GM18909 (cell line): ENCODE measurements around the gene PTH2.
"Not testable (repeated sequence)": the region's sequence is repeated elsewhere in the genome, so short reads cannot be mapped to it uniquely, and the experiment has no call there.

Experiments
- ATAC-seq: cut with Tn5 transposase; IDR thresholded peaks from one replicate; pipeline ENCODE4 v1.9.1; 2021; ENCODE audit warnings: mild to moderate bottlenecking; ENCODE audit not compliant: unreplicated experiment, poor library complexity

PTH2 gene, protein sequence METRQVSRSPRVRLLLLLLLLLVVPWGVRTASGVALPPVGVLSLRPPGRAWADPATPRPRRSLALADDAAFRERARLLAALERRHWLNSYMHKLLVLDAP

DNA sequence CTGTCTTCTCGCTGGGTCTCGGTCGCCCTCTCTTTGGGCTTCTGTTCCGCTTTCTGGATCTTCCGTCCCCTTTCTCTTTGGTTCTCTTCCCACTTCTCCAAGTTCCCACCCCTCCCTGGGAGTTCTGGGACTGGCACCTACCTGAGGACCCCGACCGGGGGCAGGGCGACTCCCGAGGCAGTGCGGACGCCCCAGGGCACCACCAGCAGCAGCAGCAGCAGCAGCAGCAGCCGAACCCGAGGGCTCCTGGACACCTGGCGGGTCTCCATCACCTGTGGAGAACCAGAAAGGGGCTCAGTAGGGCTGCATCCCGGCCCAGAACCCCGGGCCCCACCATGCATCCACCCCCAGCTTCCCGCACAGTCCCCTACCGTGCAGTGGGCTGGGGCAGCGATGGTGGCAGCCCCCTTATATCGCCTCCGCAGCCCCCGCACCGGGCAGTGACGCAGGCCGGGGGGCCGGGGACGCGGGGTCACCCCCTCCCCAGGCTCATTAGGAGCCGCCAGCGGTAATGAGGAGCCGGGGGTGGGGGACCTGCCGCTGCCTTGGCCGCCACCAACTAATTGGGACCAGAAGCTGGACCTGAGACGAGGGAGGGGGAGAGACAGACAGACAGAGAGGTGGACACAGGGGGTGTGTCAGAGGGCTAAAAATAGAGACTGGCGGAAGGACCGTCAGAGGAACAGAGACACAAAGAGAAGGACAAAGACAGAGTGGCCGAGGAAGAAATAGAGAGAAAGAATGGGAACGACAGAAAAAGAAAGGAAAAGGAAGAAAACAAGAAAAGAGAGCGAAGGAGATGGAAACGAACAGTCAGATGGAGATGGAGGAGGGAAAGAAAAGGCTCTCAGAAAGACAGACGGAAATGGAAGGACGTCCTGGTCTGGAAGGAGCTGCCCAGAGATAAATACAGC, at the start of gene PTH2:
Gene PTH2, minus strand, starts transcription at position 371 of the 914 bp plus-strand sequence. Its CDS starts 102 bp downstream, at position 269.
- ATAC-seq, result no peak

DNA sequence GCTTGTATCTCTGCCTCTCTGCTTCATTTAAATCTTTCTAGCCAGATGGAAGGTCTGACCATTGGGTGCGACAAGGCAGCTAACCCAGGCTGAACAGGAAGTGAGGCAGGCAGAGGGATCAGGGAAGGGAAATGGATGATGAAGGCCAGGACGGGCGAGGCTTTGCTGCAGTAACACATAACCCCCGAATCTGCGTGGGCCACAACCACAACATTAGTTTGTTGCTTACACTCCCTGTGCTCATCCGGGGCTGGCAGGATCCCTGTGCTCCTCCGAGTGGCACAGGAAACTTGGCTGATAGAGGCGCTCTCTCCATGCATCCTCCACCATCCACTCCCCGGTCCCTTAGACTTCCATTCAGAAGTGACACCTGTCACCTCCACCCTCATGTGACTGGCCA, 49.7 kb upstream of the PTH2 start:
- no peak for ATAC-seq

DNA sequence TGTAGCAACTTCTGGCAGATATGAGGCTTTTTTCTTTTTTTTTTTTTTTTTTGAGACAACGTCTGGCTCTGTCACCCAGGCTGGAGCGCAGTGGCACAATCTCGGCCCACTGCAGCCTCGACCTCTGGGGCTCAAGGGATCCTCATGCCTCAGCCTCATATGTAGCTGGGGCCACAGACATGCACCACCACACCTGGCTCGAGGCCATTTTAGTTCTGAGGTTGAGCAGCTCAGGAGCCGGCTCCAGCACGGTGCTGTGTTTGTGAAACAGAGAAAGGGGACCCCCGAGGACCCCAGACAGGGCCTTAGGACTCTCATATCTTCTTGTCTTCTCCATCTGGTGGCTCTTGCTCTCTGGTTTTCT, 47.4 kb upstream of the PTH2 start:
- ATAC-seq, result no peak

DNA sequence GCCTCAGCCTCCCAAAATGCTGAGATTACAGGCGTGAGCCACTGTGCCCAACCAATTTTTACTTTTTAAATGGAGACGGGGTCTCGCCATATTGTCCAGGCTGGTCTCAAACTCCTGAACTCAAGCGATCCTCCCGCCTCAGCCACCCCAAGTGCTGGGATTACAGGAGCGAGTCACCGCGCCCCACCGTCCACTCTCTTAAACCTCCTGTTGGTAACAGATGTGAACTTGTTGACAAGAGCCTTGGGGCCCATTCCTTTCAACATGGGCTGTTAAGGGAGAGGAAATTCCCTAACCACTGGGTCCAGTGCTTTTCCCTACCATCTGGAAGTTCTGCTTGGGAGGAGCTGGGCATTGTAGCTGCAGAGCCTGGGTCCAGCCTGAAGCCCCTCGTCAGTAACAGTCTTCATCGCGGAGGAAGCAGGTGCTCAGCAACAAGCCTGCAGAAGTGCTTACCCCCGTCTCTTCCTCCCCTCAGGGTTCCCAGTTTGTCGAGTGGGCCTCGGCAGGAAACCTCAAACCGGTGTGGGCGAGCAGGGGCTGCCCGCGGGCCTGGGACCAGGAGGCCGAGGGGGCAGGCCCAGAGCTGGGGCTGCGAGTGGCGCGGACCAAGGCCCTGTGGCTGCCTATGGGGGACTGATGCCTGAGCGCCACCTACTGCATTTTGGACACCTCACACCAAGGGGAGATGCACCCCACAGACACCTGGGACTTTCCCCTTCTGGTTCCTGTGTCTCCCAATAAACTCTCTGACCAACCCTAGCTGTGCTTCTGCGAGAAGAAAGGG, 46.8 kb upstream of the PTH2 start:
- ATAC-seq, result peak; percentile 56

DNA sequence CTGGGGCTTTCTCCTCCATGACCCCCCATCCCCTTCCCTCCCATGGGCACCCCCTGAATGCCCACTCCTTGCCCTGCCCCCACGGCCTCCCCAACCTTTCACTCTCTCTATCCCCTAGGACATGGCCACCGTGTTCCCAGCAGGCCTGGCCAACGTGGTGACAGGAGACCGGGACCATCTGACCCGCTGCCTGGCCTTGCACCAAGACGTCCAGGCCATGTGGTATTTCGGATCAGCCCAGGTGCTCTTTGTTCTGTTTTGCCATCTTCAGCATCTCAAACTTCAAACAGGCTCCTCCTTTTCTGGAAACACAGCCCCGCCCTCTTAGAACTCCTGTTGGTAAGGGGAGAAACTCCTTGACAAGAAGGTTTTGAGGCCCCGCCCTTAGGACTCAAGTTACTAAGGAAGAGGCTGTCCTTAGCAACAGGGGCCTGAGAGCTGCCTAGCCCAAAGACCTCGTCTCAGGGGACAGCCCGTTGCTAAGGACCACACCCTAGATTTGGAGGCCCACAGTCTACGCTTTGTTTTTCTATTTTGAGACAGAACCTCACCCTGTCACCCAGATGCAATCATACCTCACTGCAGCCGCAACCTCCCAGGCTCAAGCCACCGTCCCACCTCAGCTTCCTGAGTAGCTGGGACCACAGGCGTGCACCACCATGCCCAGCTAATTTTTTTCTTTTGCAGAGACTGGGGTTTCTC, 45.7 kb upstream of the PTH2 start:
- ATAC-seq, result peak; percentile 57

DNA sequence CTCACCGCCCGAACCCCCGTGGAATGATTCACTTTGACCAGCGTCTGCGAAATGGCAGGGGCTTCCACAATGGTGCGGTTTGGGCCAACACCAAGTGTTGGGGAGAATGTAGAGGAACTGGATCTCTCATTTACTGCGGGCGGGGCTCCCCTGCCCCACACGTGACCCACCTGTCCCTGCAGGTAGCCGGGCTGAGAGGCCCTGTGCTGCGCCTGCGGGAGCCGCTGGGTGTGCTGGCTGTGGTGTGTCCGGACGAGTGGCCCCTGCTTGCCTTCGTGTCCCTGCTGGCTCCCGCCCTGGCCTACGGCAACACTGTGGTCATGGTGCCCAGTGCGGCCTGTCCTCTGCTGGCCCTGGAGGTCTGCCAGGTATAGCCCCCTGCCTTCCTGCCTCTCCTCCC, 45.0 kb upstream of the PTH2 start:
- no peak for ATAC-seq

DNA sequence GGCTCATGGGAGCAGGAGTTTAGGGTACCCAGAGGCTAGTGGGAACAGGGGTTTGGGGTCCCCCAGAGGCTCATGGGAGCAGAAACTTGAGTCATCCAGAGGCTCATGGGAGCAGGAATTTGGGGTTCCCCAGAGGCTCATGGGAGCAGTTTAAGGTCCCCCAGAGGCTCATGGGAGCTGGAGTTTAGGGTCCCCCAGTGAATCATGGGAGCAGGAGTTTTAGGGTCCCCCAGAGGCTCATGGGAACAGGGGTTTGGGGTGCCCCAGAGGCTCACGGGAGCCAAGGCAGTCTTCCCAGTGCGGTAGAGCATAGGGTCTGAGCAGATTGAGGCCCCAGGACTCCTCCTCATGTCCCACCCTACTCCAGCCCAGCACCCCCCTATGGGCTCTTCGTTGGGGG, 42.1 kb upstream of the PTH2 start:
- no peak for ATAC-seq

DNA sequence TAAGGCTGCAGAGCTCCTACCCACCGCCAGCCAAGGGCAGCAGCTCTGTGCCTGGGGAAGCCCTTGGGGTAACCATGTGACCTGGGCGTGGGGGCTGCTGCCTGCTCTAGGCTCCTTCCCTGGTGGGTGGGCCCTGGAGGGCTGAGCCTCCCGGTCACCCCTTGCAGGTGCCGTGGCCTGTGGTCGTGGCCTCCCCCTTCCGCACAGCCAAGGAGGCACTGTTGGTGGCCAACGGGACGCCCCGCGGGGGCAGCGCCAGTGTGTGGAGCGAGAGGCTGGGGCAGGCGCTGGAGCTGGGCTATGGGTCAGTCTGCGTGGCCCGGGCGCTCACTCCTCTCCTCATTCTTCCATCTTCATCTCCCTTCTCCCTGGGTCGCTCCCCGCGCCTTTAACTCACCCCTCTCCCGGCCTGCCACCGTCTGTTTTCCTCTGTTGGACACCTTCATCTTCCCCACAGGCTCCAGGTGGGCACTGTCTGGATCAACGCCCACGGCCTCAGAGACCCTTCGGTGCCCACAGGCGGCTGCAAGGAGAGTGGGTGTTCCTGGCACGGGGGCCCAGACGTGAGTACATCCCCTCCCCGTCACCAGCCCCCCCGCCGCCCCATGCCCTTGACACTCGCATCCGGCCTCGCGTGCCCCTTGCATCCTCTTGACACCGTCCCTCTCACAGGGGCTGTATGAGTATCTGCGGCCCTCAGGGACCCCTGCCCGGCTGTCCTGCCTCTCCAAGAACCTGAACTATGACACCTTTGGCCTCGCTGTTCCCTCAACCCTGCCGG, 40.9 kb upstream of the PTH2 start:
- no peak for ATAC-seq

DNA sequence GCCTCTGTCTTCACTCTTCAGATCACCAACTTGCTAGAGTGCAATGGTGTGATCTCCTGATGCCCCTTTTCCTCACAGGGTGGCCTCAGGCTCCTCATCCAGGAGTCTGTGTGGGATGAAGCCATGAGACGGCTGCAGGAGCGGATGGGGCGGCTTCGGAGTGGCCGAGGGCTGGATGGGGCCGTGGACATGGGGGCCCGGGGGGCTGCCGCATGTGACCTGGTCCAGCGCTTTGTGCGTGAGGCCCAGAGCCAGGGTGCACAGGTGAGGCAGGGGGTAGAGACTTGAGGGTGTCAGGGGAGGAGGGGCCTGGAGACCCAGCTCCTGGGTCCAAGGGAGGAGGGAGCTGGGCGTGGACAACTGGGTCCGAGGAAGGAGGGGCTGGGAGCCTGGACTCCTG, 39.3 kb upstream of the PTH2 start:
- ATAC-seq, result no peak

DNA sequence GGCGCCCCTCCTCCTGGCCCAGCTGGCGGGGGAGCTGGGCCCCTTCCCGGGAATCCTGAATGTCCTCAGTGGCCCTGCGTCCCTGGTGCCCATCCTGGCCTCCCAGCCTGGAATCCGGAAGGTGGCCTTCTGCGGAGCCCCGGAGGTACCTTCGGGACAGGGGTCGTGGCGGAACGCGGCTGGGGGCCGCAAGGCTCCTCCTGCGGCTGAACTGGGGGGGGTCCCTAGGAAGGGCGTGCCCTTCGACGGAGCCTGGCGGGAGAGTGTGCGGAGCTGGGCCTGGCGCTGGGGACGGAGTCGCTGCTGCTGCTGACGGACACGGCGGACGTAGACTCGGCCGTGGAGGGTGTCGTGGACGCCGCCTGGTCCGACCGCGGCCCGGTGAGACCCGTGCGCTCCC, 38.4 kb upstream of the PTH2 start:
- ATAC-seq, result no peak

DNA sequence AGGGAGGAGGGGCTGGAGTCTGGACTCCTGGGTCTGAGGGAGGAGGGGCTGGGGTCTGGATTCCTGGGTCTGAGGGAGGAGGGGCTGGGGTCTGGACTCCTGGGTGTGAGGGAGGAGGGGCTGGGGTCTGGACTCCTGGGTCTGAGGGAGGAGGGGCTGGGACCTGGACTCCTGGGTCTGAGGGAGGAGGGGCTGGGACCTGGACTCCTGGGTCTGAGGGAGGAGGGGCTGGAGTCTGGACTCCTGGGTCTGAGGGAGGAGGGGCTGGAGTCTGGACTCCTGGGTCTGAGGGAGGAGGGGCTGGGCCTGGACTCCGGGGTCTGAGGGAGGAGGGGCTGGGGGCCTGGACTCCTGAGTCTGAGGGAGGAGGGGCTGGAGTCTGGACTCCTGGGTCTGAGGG, 37.9 kb upstream of the PTH2 start:
- not testable (repeated sequence) for ATAC-seq

DNA sequence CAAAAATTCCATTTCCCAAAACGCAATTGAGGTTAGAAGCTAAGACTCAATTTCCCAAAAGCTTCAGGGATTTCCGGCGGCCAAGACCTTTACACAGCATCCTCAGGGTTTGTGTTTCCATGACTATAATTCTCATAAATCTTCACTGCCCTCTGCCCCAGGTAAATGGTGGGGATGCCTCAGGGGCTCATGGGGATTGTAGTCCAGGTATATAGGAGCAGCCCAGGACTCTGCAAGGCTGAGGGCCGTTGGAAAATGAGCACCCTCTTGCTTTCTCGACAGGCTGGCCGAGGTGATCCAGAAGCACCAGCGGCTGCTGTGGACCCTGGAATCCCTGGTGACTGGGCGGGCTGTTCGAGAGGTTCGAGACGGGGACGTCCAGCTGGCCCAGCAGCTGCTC, 36.1 kb upstream of the PTH2 start:
- ATAC-seq, result no peak

DNA sequence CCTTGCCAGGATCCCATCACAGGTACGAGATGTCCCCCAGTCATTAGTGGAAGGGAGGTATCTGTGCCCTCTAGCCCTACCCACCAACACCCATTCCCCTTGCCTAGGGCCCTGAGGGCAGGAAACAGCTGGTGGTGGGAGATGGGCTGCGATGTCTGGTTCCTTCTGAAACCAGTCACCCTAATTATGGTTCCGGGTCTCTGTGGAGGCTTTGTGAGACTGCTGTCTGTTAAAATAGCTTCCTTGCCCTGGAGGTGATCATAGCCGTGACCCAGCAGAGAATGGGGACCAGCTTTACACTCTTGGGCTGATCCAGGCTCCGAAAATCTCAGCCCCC, 35.3 kb upstream of the PTH2 start:
- ATAC-seq, result no peak

DNA sequence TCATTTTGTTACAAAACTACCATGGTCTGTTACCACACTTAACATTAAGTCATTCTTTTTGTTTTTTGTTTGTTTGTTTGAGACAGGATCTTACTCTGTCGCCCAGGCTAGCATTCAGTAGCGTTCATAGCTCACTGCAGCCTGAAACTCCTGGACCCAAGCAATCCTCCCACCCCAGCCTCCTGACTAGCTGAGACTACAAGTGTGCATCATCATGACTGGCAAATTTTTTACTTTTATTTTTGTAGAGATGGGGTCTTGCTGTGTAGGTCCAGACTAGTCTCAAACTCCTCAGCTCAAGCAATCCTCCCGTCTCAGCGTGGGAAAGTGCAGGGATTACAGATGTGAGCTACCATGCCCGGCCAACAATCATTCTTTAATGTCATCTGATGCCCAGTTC, 33.1 kb upstream of the PTH2 start:
- no peak for ATAC-seq

DNA sequence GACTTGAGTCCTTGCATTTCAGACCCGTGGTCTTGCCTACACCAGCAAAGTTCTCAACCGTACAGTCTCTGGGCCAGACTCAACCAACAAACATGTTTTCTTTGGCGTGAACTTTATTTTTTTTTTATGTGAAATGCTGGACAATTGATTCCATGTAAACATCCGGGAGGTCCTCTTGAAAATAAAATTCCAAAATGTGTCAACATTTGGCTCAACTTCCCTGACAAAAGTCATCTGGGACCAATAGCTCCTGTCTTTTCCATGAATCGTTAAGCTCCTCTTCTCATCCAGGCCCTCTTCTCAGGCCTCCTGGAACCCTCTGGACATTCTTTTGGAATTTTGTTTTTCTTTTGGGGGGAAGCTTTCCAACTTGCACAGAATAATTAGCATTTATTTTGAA, 32.5 kb upstream of the PTH2 start:
- no peak for ATAC-seq

DNA sequence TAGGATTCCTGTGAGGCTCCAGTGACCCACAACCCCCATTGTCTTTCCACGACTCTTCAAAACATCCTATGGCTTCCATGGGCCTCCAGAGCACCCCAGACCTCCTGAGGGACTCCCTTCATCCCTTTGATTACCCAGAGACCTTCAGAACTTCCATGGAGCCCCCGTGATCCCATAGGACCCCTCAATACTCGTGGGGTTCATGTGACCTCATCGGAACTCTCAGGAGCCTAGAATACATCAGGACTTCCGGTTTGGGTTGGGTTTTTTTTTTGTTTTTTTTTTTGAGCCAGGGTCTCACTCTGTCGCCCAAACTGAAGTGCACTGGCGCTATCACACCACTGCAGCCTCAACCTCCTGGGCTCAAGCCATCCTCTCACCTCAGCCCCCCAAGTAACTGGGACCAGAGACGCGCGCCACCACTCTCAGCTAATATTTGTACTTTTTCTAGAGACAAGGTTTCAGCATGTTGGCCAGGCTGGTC, 30.6 kb upstream of the PTH2 start:
- ATAC-seq, result no peak

DNA sequence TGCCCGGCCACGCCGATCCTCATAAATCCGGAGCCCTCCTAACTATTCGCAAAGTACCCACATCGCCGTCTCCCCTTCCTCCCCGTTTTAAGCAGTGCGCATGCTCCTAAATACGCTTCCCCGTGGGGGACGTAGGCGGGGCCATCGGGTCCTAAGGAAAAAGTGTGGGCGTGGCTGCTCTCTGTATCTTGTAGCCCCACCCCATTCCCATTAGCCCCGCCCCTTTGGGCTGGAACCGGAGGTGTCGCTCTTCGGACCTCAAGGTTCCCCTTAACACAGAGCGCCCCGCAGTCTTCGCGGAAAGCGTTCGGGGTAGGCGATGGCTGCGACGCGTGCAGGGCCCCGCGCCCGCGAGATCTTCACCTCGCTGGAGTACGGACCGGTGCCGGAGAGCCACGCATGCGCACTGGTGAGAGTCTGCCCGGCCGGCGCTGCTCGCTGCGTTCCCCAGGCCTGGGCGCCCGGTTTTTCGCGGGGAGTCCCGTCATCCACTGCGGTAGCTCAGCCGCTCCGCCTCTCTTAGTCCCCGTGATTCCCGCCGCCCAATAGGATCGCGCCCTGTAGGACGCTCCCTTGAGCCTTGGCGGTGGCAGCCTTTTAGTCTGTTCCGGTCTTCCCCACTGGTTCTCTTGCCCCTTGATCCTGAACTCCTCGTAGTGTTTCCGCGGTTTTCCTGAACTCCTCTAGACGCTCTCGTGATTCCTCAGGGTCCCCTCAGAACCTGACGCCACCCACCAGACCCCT, 29.9 kb upstream of the PTH2 start, which contains the start of gene ALDH16A1:
Gene ALDH16A1, plus strand, starts transcription at position 213 of the 744 bp plus-strand sequence. Its CDS starts 107 bp downstream, at position 320.
- ATAC-seq, result peak; percentile 84

DNA sequence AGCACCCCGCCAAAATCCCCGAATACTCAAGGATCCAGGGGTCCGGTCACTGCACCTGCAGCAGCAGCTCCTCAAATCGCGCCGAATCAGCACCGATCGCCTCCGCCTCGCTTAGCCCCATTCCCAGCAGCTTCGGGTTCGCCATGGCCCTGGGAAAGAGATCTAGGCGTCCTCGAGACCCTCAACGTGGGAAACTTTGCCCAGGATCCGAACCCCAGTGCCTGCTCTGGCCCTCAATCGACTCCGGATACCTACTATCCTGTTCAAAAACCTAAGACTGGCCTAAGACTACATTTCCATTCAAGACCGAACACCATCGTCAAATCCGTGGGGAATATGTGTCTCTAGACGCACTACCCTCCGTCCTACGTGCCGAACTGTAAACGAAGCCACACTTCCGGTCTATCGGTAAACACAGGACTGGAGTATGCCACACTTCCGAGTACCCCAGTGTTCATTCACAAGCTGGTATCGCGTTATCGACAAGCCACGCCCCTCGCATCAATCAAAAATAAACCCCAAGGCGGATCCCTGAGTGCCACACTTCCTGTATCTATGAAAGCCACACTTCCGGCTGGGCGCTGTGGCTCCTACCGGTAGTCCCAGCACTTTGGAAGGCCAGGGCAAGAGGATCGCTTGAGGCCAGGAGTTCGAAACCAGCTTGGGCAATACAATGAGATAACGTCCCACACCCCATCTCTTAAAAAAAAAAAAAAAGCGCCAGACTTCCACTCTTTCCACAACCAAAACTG, 28.4 kb upstream of the PTH2 start, which contains the start of gene PIH1D1:
Gene PIH1D1, minus strand, starts transcription at position 385 of the 752 bp plus-strand sequence. Its CDS starts 240 bp downstream, at position 145.
- ATAC-seq, result peak; percentile 64
